ENCODE measurements around the gene OTOP2. TPM values are rescaled to one million over a fixed set of nuclear protein-coding genes. Genes with fewer than 3 reads are reported as not detected.

Gene OTOP2
- total RNA-seq, 1 experiment from 2014 or later, result not detected

DNA sequence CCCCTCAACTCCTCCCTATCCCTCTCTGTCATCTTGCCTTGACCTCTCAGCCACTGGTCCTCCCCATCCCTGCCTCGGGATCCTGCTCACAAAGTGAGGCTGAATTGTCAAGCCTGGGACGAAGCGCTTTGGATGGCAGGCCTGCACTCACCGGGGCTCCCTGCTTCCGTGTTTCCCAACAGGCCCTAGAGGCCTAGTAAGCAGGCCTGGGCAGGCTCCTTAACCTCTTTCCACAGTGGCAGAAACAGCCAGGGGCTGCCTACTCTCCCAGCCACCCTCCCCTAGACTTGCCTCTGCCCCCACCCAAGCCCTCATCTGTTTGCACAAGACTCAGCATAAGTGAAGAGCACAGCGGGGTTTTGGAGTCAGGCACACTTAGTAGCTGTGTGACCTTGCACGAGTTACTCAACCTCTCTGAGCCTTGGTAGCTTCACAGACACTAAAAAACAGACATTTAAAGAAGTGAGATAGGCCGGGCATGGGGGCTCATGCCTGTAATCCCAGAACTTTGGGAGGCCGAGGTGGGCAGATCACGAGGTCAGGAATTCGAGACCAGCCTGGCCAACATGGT, 25.6 kb upstream of the OTOP2 start:
- ATAC-seq (no peak), DNase-seq (no peak)
- no peaks in the 10 kb centered on the region for H4K20me1 ChIP-seq (ENCODE audit: low read length)
- H3K4me3 ChIP-seq (ENCODE audit: low read length), result no peak overlapping the region
- no peak overlapping the region for H2AFZ ChIP-seq (ENCODE audit: low read length)
- H3F3A ChIP-seq (ENCODE audit: low read length, unreplicated experiment), result no peaks in the 10 kb centered on the region
- POLR2A ChIA-PET (ENCODE audit: unreplicated experiment), result no interaction called here
- no peaks in the 10 kb centered on the region for H3K9me3 ChIP-seq (ENCODE audit: low read length)
- no peak overlapping the region for H3K27ac ChIP-seq (ENCODE audit: low read length)
- peaks cover 32% of the 10 kb centered on the region for H3K27me3 ChIP-seq (ENCODE audit: low read length)
- no peak overlapping the region for H3K9ac ChIP-seq (ENCODE audit: low read length)
- intact Hi-C loops (cut with micrococcal nuclease), result no loop called here
- no peaks in the 10 kb centered on the region for H3K79me2 ChIP-seq (ENCODE audit: low read length)
- no peaks in the 10 kb centered on the region for H3K36me3 ChIP-seq (ENCODE audit: low read depth, low read length)
- no peaks in the 10 kb centered on the region for H3K9me2 ChIP-seq (replicated peaks; ENCODE audit: low read length)
- no peaks in the 10 kb centered on the region for H3K4me1 ChIP-seq (ENCODE audit: insufficient read depth, low read length)
- H3K4me2 ChIP-seq (ENCODE audit: low read length), result no peak overlapping the region
- no TSS peak for BruUV-seq (replicated peaks)
- CTCF ChIA-PET, result no interaction called here
- TF ChIP-seq EZH2 (IDR thresholded peaks at IDR 0.05; ENCODE audit: low read length, unreplicated experiment) (no peak), EZH2phosphoT487 (IDR thresholded peaks at IDR 0.05; ENCODE audit: borderline replicate concordance, low read length) (no peak), CTCF (conservative IDR thresholded peaks at IDR 0.05; ENCODE audit: low read depth, low read length) (no peak)

DNA sequence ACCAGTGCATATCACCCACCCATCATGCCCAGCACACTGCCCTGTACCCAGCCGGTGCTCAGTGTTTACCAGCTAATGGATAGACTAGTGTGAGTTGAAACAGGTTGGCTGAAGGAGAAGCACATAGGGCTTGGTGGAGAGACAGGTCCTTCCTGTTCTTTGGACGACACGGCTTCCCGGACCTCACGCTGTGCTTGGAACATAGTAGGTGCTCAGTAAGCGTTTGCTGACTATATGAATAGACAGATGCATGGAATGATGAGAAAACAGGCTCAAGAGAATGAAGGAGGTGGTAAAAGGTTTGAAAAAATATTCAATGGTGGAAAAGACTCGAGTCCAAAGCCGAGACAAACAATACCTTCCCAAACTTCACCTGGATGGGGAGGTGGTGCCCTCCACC, 23.9 kb upstream of the OTOP2 start:
- CTCF ChIA-PET, result no interaction called here
- no peak overlapping the region for H2AFZ ChIP-seq (ENCODE audit: low read length)
- no peak overlapping the region for H3K27ac ChIP-seq (ENCODE audit: low read length)
- H3K79me2 ChIP-seq (ENCODE audit: low read length), result no peaks in the 10 kb centered on the region
- H3K9me3 ChIP-seq (ENCODE audit: low read length), result no peaks in the 10 kb centered on the region
- no peaks in the 10 kb centered on the region for H3F3A ChIP-seq (ENCODE audit: low read length, unreplicated experiment)
- H3K4me2 ChIP-seq (ENCODE audit: low read length), result no peak overlapping the region
- POLR2A ChIA-PET (ENCODE audit: unreplicated experiment), result no interaction called here
- no peak for ATAC-seq
- no peaks in the 10 kb centered on the region for H3K9me2 ChIP-seq (replicated peaks; ENCODE audit: low read length)
- no peaks in the 10 kb centered on the region for H4K20me1 ChIP-seq (ENCODE audit: low read length)
- BruUV-seq (replicated peaks), result no TSS peak
- H3K4me1 ChIP-seq (ENCODE audit: insufficient read depth, low read length), result no peaks in the 10 kb centered on the region
- H3K36me3 ChIP-seq (ENCODE audit: low read depth, low read length), result no peaks in the 10 kb centered on the region
- H3K9ac ChIP-seq (ENCODE audit: low read length), result no peak overlapping the region
- TF ChIP-seq EZH2 (IDR thresholded peaks at IDR 0.05; ENCODE audit: low read length, unreplicated experiment) (no peak), EZH2phosphoT487 (IDR thresholded peaks at IDR 0.05; ENCODE audit: borderline replicate concordance, low read length) (no peak), CTCF (conservative IDR thresholded peaks at IDR 0.05; ENCODE audit: low read depth, low read length) (no peak)
- peaks cover 18% of the 10 kb centered on the region for H3K27me3 ChIP-seq (ENCODE audit: low read length)
- no peak for DNase-seq
- H3K4me3 ChIP-seq (ENCODE audit: low read length), result no peak overlapping the region
- intact Hi-C loops (cut with micrococcal nuclease), result no loop called here

GRCh38 chr17:74901353-74902135, 22.5 kb upstream of the OTOP2 start:
- TF ChIP-seq EZH2 (IDR thresholded peaks at IDR 0.05; ENCODE audit: low read length, unreplicated experiment), result no peak
- no peak for TF ChIP-seq EZH2phosphoT487 (IDR thresholded peaks at IDR 0.05; ENCODE audit: borderline replicate concordance, low read length)
- TF ChIP-seq CTCF (conservative IDR thresholded peaks at IDR 0.05; ENCODE audit: low read depth, low read length), result no peak
- Histone ChIP-seq H2AFZ (ENCODE audit: low read length) (no peak overlapping the region), H3K27me3 (ENCODE audit: low read length) (peaks cover 7% of the 10 kb centered on the region; the same call in 1 of the 2 replicates), H3K4me2 (ENCODE audit: low read length) (no peak overlapping the region), H4K20me1 (ENCODE audit: low read length) (no peaks in the 10 kb centered on the region), H3K4me1 (ENCODE audit: insufficient read depth, low read length) (no peaks in the 10 kb centered on the region), H3F3A (ENCODE audit: low read length, unreplicated experiment) (no peaks in the 10 kb centered on the region), H3K79me2 (ENCODE audit: low read length) (no peaks in the 10 kb centered on the region), H3K9me2 (replicated peaks; ENCODE audit: low read length) (no peaks in the 10 kb centered on the region), H3K9me3 (ENCODE audit: low read length) (no peaks in the 10 kb centered on the region), H3K4me3 (ENCODE audit: low read length) (no peak overlapping the region), H3K36me3 (ENCODE audit: low read depth, low read length) (no peaks in the 10 kb centered on the region), H3K9ac (ENCODE audit: low read length) (no peak overlapping the region), H3K27ac (ENCODE audit: low read length) (no peak overlapping the region)
- intact Hi-C loops (cut with micrococcal nuclease), result no loop called here
- no TSS peak for BruUV-seq (replicated peaks)
- no peak for ATAC-seq
- ChIA-PET POLR2A (ENCODE audit: unreplicated experiment) (no interaction called here), CTCF (no interaction called here)
- no peak for DNase-seq

All from PC-3 (cell line).